Natural killer cell treated with Interleukin-12 subunit alpha and Interleukin-12 subunit beta and Interleukin-15 and Interleukin-18, amount 100 ng/mL, for 72 hours (primary cell): ENCODE measurements around the gene ARL4A. TPM values are rescaled to one million over a fixed set of nuclear protein-coding genes. Genes with fewer than 3 reads are reported as not detected.
"Not testable (repeated sequence)": the region's sequence is repeated elsewhere in the genome, so short reads cannot be mapped to it uniquely, and the experiment has no call there.

Experiments
- ATAC-seq, 2 donors: fragments of 150-1000 bp; cut with Tn5 transposase in 1 of 2; sonication (Bioruptor Pico), chemical (Tn5 transposase) in 1 of 2; 2 replicates each; pipeline ENCODE4 v1.10.0; 2021
- DNase-seq: peaks from one replicate; pipeline ENCODE4 v3.0.0; 2022; ENCODE audit warnings: low spot score
- H3K27ac Mint-ChIP-seq, 2 donors: 1 replicate in 1 of 2; 2 replicates in 1 of 2; pipeline ENCODE4 v1.8.0; 2022; ENCODE audit warnings: mixed read lengths in 2 of 2, mild to moderate bottlenecking in 1 of 2, moderate library complexity in 1 of 2
- H3K27me3 Mint-ChIP-seq, 2 donors: 1 replicate in 1 of 2; 2 replicates in 1 of 2; pipeline ENCODE4 v1.8.0; 2022; ENCODE audit warnings: mixed read lengths in 2 of 2
- H3K36me3 Mint-ChIP-seq: one replicate; pipeline ENCODE4 v1.8.0; 2022; ENCODE audit warnings: mixed read lengths
- H3K4me1 Mint-ChIP-seq, 2 donors: 1 replicate in 1 of 2; 2 replicates in 1 of 2; pipeline ENCODE4 v1.8.0; 2022; ENCODE audit warnings: low read depth in 2 of 2, mixed read lengths in 2 of 2, mild to moderate bottlenecking in 1 of 2
- H3K4me3 Mint-ChIP-seq: one replicate; pipeline ENCODE4 v1.8.0; 2022; ENCODE audit warnings: mixed read lengths
- H3K9me3 Mint-ChIP-seq: 2 replicates; pipeline ENCODE4 v1.8.0; 2022; ENCODE audit warnings: mixed read lengths
- total RNA-seq, 2 donors: library from RNA; stranded (reverse); gene quantifications; one replicate each; pipeline ENCODE4 v1.2.3, GENCODE V29; 2022

The ARL4A gene
- total RNA-seq, 2 donors from 2014 or later: 9.4 to 16.3 TPM

DNA sequence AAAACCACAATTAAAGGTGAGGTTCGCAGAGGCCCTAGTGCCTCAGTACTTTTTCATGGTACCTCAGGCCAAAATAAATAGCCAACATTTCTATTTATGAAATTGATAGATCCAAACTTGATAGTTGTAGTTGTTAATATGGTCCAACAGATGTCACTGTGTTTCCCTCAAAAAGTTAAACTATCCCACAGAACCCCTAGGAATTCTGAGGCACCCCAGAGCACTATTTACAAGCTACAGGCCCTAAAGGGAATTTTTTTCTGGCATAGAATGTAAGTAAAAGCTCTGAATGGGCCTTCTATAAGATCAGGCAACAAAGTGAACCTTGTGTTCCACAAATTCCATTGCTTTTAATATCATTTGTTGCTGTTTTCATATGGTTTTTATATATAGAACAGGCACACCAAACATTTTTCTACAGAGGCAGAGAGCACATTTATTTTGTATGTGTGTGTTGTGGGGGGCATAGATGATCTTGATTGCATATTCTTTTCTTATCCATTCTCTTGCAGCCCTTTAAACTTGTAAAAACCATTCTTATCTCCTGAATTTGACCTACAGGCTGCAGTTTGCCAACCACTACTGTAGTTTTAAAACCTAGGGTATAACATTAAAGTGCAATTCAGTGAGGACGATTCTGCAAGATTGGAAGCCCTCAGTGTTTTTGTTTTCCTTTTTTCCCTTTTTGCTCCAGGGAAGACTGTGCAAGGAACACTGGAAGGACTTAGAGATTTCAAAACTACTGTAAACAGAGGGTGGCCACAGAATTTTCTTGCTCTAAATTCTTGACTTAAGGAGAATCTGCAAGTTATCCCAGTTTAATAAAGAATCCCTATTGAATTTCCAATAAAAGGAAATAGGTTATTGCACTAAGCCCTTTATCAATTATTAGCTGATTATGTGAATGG, 3.5 kb upstream of the ARL4A start:
- ATAC-seq: no peak

GRCh38 chr7:12684733-12685132, 2.7 kb upstream of the ARL4A start:
- Mint-ChIP-seq H3K4me1 (peaks cover 19 to 31% of the 10 kb centered on the region in 2 donors), H3K36me3 (no peaks in the 10 kb centered on the region), H3K27ac (no peak overlapping the region), H3K27me3 (no peaks in the 10 kb centered on the region), H3K9me3 (no peaks in the 10 kb centered on the region), H3K4me3 (no peak overlapping the region)
- ATAC-seq (no peak), DNase-seq (no peak)

More for the DNA sequence above, 3.5 kb upstream of the ARL4A start:
- Mint-ChIP-seq H3K9me3 (no peaks in the 10 kb centered on the region), H3K27me3 (no peaks in the 10 kb centered on the region), H3K4me3 (no peak overlapping the region), H3K4me1 (peaks cover 19 to 23% of the 10 kb centered on the region in 2 donors), H3K27ac (no peak overlapping the region), H3K36me3 (no peaks in the 10 kb centered on the region)
- no peak for DNase-seq

- H3K4me3 Mint-ChIP-seq: peak overlapping the region; percentile 93
- H3K9me3 Mint-ChIP-seq: no peaks in the 10 kb centered on the region
- DNase-seq: no peak
- H3K27me3 Mint-ChIP-seq: no peaks in the 10 kb centered on the region
- H3K4me1 Mint-ChIP-seq: peaks cover 19 to 33% of the 10 kb centered on the region in 2 donors
- no peak for ATAC-seq
- H3K36me3 Mint-ChIP-seq: no peaks in the 10 kb centered on the region
- peak overlapping the region; percentile 54 to 85 for H3K27ac Mint-ChIP-seq
Measured at GRCh38 chr7:12685550-12685949, 1.9 kb upstream of the ARL4A start.

- no peaks in the 10 kb centered on the region for H3K9me3 Mint-ChIP-seq
- H3K27ac Mint-ChIP-seq: peak overlapping the region; percentile 54 to 85
- peak; percentile 98 for DNase-seq
- peak; percentile 95 to 97 for ATAC-seq
- H3K36me3 Mint-ChIP-seq: no peaks in the 10 kb centered on the region
- peaks cover 19 to 33% of the 10 kb centered on the region in 2 donors for H3K4me1 Mint-ChIP-seq
- H3K4me3 Mint-ChIP-seq: peak overlapping the region; percentile 93
- H3K27me3 Mint-ChIP-seq: no peaks in the 10 kb centered on the region
Measured at GRCh38 chr7:12686234-12686890, 1.1 kb upstream of the ARL4A start.

- DNase-seq (no peak), ATAC-seq (no peak)
- peaks cover 19 to 34% of the 10 kb centered on the region in 2 donors for H3K4me1 Mint-ChIP-seq
- peak overlapping the region; percentile 93 for H3K4me3 Mint-ChIP-seq
- no peaks in the 10 kb centered on the region for H3K36me3 Mint-ChIP-seq
- H3K27me3 Mint-ChIP-seq: no peaks in the 10 kb centered on the region
- peak overlapping the region; percentile 54 to 85 for H3K27ac Mint-ChIP-seq
- H3K9me3 Mint-ChIP-seq: no peaks in the 10 kb centered on the region
Measured at GRCh38 chr7:12687718-12688171, 312 bp downstream of the ARL4A start.

GRCh38 chr7:12688485-12689170, 1.2 kb downstream of the ARL4A start:
- not testable (repeated sequence) for ATAC-seq, H3K27me3 Mint-ChIP-seq, H3K36me3 Mint-ChIP-seq, H3K9me3 Mint-ChIP-seq, DNase-seq
- Mint-ChIP-seq H3K4me3 (peak overlapping the region; percentile 93), H3K27ac (peak overlapping the region; percentile 54 to 85), H3K4me1 (peaks cover 19 to 38% of the 10 kb centered on the region in 2 donors)

DNA sequence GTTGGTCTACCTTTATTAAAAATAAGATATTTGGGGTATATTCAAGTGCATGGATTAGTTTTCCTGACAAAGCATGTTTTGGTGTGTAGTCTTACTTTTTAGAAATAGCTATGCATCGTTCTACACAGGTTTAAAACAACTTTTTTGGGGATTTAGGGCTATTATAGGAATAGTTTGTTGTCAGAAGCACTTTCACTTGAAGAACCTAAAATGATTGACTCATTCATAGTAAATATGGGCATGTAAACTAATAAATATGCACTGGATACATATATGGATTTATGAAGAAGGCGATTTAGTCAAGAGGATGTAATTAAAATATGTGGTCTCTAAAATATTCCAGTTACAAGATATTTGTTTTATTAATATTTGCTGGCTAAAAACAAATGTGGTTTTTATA, 2.0 kb downstream of the ARL4A start:
- H3K27ac Mint-ChIP-seq: no peak overlapping the region
- no peak overlapping the region for H3K4me3 Mint-ChIP-seq
- H3K36me3 Mint-ChIP-seq: no peaks in the 10 kb centered on the region
- DNase-seq (no peak), ATAC-seq (no peak)
- H3K4me1 Mint-ChIP-seq: peaks cover 19 to 38% of the 10 kb centered on the region in 2 donors
- no peaks in the 10 kb centered on the region for H3K9me3 Mint-ChIP-seq
- H3K27me3 Mint-ChIP-seq: no peaks in the 10 kb centered on the region

DNA sequence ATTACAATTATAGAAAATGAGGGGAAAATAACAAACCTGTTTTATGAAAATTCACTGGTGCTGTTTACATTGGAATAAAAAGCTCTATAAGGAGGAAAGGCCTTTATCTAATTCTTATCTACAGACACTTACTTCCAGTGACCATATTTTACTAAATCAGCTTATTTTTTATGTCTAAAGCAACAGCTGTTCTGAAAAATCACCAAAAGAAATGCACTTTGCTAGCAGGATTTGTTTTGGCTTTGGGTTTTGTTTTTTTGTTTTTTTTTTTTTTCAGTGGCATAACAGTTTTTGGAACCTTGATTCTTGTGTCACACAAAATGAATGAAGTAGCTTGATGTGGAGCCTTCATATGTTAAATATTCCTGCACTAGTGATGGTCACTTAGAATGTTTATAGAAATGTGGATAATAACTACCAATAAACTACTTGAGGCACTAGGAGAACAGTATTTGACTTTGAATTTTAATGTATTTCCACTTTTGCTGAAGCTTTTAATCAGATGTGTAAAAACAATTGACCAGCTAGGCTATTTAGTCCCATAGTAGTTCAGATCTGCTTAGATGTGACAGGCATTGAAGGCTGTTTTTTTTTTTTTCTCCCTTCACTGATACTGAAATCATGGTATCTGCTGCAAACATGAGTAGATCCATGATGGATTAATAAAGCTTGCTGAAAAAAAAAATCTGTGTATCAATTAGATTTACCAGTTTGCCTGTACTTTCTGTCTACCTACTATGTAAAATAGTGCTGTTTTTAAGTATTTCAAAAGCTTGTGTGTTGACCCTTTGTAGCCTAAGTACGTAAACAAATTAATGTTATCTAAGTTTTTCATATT, 2.8 kb downstream of the ARL4A start:
- no peak overlapping the region for H3K4me3 Mint-ChIP-seq
- H3K9me3 Mint-ChIP-seq: no peaks in the 10 kb centered on the region
- no peak for DNase-seq
- H3K36me3 Mint-ChIP-seq: no peaks in the 10 kb centered on the region
- no peaks in the 10 kb centered on the region for H3K27me3 Mint-ChIP-seq
- no peak overlapping the region for H3K27ac Mint-ChIP-seq
- peaks cover 19 to 38% of the 10 kb centered on the region in 2 donors for H3K4me1 Mint-ChIP-seq
- ATAC-seq: no peak

DNA sequence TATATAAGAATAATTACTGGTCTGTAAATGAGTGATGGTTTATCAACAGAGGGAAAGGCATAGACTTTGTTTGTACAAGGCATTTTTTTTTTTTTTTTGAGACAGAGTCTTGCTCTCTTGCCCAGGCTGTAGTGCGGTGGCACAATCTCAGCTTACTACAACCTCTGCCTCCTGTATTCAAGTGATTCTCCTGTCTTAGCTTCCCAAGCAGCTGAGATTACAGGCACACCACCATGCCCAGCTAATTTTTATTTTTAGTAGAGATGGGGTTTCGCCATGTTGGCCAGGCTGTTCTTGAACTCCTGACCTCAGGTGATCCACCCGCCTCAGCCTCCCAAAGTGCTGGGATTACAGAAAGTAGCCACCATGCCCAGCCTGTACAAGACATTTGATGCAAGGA, 4.0 kb downstream of the ARL4A start:
- ATAC-seq, H3K27ac Mint-ChIP-seq, H3K36me3 Mint-ChIP-seq, H3K4me3 Mint-ChIP-seq, DNase-seq, H3K9me3 Mint-ChIP-seq, H3K27me3 Mint-ChIP-seq: not testable (repeated sequence)
- H3K4me1 Mint-ChIP-seq: peaks cover 11 to 34% of the 10 kb centered on the region in 2 donors

GRCh38 chr7:12692035-12692434, 4.6 kb downstream of the ARL4A start:
- no peak for ATAC-seq
- no peak overlapping the region for H3K27ac Mint-ChIP-seq
- no peaks in the 10 kb centered on the region for H3K9me3 Mint-ChIP-seq
- DNase-seq: no peak
- peaks cover 10 to 38% of the 10 kb centered on the region in 2 donors for H3K4me1 Mint-ChIP-seq
- no peaks in the 10 kb centered on the region for H3K27me3 Mint-ChIP-seq
- H3K36me3 Mint-ChIP-seq: no peaks in the 10 kb centered on the region
- H3K4me3 Mint-ChIP-seq: no peak overlapping the region

DNA sequence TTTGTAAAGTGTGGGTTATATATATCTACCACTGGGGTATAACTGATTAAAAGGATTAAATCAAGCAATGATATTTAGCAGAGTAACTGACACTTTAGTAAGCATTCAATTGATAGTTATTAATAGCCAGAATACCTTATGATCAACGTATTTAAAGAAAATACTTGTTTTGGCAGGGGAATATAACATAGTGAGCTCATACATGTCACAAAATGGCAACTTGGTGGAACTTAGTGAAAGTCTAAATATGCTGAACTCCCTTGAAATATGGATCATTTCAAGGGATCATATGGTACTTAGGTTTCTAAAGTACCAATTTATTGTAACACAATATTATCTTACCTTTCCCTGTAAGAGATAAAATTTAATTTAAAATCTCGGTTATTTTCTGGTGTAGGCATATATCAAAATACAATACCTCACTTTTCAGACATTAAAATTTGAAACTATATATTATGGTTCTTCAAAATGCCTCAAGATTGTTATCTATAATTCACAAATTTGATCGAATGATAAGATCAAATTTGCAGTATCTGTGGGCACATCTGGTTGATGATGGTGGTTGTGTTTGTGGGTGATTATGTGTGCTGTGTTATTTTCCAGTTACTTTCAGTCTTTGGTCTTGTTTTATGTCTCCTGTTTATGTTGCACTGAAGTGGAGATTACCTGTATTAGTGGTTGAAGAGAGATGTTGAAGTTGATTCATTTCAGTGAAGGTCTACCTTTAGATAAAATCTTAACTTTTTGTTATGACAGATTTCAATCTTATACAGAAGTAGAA, 5.2 kb downstream of the ARL4A start:
- no peaks in the 10 kb centered on the region for H3K27me3 Mint-ChIP-seq
- DNase-seq: no peak
- no peak for ATAC-seq
- H3K27ac Mint-ChIP-seq: no peak overlapping the region
- H3K4me3 Mint-ChIP-seq: no peak overlapping the region
- peaks cover 5 to 33% of the 10 kb centered on the region in 2 donors for H3K4me1 Mint-ChIP-seq
- no peaks in the 10 kb centered on the region for H3K36me3 Mint-ChIP-seq
- no peaks in the 10 kb centered on the region for H3K9me3 Mint-ChIP-seq

DNA sequence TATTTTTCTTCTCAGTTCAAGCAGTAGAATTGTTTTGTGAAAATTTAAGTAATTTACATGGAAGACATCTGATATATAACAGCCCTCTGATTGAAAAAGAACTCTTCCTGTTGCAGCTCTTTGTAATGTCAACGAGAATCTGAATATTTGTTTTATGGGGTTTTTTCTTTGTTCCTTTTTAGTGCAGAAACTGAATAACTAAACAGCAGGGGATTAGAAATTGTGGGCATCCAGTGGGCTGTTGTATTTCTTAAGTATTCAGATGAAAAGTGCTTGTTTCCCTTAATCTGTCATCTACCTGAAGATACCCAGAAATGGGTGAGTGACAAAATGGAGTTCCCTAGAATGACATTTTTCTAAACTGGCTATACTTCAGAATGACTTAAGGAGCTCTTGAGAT, 7.4 kb downstream of the ARL4A start:
- DNase-seq (no peak), ATAC-seq (no peak)
- Mint-ChIP-seq H3K27me3 (no peaks in the 10 kb centered on the region), H3K9me3 (no peaks in the 10 kb centered on the region), H3K4me3 (no peak overlapping the region), H3K27ac (no peak overlapping the region), H3K4me1 (peaks cover 0 to 12% of the 10 kb centered on the region in 2 donors), H3K36me3 (no peaks in the 10 kb centered on the region)
